Amygdala (tissue), 56 donors: Measurements from ENCODE around the gene PLEKHN1.
"Not testable (repeated sequence)": the region's sequence is repeated elsewhere in the genome, so short reads cannot be mapped to it uniquely, and the experiment has no call there.

Experiments used
- DNase-seq, 56 donors: peaks; one replicate each; lab custom pipeline; 2025; lab: John Stamatoyannopoulos, UW

PLEKHN1 gene

DNA sequence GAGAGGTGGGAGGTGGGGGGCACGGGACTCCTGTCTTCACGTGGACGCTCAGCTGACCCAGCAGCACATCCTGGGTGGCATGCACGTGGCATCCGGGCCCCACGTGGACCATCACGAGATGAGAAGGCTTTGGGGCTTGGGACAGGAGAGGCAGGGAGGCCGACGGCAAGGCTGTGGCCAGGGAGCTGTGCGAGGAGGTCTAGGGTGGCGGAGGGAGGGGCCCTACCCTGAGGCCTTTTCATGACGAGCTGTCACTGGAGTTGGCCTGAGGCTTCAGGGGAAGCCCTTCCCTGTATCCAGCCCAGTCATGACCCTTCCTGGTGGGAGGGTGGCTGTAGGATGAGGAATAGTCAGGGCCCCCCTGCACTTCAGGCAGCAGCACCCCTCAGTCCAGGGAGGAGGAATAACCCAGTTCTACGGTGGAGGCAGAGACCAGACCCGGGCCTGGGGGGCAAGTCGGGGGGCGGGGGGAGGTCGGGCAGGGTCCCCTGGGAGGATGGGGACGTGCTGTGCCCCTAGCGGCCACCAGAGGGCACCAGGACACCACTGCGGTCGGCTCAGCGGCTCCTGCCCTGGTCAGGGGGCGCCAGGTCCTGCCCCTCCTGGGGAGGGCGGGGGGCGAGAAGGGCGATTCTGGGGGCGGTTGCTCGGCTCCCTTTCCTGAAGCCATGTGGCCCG is 17.7 kb downstream of the PLEKHN1 start:
- peak in 16 of 56 donors; percentile 11 to 59 (median 30) for DNase-seq

DNA sequence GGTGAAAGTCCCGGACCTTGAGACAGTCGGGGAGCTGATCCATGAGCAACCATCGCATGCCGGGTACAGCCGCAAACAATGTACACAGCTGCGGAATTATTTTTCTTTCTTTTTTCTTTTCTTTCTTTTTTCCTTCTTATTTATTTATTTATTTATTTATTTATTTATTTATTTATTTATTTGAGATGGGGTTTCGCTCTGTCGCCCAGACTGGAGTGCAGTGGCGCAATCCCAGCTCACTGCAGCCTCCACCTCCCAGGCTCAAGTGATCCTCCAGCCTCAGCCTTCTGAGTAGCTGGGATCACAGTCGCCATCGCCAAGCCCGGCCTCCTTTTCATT is 18.2 kb downstream of the PLEKHN1 start:
- DNase-seq, result no peak

DNA sequence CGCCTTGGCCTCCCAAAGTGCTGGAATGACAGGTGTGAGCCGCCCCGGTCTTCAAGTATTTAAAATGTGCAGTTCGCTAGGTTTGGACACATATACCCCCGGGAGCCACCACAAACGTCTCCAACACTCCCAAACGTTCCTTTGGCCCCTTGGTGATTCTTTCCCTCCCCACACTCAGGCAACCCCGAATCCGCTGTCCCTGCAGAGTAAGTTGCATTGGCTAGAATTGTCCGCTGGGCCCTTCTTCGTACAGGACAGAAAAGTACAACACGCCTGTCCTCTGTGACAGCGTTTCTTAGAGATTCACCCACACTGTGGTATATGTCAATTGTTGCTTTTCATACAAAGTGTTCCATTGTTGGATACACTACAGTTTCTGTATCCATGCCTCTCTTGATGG is 18.8 kb downstream of the PLEKHN1 start:
- DNase-seq, result no peak

DNA sequence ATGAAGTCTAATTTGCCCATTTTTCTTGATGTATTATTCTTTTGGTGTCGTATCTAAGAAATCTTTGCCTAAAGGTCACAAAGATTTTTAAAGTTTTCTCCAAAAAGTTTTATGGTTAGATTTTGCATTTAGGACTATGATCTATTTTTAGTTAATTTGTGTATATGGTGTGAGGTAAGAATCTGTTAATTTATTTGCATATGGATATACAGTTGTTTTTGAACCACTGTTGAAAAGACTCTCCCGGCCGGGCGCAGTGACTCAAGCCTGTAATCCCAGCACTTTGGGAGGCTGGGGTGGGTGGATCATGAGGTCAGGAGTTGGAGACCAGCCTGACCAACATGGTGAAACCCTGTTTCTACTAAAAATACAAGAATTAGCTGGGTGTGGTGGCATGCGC is 21.8 kb downstream of the PLEKHN1 start:
- DNase-seq, result not testable (repeated sequence)

DNA sequence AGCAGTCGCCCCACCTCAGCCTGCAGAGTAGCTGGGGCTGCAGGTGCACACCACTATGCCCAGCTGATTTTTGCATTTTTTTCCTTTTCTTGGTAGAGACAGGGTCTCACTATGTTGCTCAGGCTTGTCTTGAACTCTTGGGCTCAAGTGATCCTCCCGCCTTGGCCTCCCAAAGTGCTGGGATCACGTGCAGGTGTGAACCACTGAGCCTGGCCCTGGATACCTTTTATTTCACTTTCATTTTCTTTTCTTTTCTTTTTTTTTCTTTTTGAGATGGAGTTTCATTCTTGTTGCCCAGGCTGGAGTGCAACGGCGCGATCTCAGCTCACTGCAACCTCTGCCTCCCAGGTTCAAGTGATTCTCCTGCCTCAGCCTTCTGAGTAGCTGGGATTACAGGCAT is 25.0 kb downstream of the PLEKHN1 start:
- not testable (repeated sequence) for DNase-seq

DNA sequence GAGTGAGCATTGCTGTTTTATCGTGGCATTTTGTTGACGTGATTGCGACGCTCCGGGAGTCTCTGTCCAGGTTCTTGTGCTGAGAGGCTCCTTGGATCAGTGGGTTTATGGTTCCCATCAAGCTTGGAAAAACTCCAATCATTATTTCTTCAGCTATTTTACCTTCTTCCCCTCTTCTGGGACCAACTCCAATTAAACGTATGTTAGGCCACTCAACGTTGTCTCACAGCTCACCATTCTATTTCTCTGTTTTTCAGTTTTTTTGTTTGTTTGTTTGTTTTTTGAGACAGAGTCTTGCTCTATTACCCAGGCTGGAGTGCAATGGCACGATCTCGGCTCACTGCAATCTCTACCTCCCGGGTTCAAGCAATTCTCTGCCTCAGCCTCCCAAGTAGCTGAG is 25.6 kb downstream of the PLEKHN1 start:
- no peak for DNase-seq

DNA sequence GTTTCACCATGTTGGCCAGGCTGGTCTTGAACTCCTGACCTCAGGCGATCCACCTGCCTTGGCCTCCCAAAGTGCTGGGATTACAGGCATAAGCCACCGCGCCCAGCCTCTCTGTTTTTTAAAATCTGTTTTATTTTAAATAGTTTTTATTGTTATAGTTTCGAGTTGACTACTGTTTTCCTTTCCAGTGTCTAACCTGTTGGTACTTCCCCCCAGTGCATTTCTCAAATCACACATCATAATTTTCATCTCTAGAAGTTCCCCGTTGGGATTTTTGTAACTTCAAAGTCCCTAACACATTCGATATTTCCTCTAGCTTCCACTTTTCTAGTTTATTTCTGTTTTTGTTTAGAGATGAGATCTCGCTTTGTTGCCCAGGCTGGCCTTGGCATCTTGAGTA is 26.1 kb downstream of the PLEKHN1 start:
- no peak for DNase-seq

DNA sequence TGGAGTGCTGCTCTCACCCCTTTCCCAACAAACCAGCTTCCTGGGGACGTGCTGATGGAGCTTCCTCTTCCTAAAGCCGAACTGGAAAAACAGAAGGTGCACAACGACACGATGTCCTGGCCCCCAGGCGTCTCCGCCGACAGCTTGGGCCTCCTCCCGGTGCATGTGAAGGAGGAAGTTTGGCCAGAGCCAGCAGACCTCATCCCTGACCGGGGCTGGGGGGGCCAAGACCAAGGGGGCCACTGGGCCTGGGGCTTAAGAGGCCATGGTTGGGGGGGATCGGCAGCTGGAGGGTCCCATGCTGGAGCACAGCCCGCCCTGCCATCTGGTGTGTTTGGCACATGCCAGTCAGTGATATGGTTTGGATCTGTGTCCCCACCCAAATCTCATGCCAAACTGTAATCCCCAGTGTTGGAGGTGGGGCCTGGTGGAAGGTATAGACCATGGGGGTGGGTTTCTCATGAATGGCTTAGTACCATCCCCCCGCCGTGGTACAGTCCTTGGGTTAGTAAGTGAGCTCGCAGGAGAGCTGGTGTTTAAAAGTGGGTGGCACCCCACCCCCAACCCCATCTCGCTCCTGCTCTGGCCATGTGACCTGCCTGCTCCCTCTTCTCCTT is 27.2 kb downstream of the PLEKHN1 start:
- DNase-seq, result no peak

DNA sequence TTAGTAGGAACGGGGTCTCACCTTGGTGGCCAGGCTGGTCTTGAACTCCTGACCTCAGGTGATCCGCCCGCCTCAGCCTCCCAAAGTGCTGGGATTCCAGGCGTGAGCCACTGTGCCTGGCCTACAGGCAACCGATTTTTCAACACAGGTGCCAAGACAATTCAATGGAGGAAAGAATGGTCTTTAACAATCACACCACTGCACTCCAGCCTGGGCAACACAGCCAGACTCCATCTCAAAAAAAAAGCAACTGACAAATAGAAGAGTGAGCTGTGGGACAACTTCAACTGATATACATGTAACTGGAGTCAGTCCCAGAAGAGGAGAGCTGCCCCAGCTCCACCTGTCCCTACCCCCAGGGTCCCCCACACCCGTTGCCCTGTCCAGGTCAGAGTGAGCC is 28.3 kb downstream of the PLEKHN1 start:
- not testable (repeated sequence) for DNase-seq

DNA sequence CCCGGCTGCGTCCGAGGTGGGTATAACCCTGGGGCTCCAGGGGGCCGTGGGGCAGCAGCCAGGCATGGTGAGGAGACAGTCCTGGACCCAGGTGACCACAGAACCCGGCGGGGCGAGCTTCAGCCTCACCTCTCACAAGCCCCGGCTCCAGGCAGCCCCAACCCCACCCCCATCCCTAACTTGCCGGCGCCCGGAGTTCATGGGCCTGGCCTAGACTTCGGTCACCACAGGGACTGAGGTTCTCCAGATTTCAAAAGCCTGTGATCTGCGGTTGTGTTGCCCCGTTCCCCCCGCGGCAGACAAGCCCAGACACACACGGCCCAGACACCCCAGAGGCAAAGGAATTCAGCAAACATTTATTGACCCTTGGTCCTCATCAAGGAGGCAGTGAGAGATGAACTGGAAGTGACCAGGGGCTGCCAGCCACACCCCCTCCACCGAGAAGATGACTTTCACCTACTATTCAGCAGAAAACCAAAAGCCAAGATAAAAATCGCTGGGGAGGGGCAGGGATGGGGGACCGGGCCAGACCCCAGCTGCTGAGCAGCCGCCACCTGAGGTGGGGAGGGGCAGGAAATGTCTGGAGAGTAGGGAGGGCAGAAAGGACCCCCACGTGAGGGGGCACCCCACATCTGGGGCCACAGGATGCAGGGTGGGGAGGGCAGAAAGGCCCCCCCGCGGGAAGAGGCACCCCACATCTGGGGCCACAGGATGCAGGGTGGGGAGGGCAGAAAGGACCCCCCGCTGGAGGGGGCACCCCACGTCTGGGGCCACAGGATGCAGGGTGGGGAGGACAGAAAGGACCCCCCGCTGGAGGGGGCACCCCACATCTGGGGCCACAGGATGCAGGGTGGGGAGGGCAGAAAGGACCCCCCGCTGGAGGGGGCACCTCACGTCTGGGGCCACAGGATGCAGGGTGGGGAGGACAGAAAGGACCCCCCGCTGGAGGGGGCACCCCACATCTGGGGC is 29.7 kb downstream of the PLEKHN1 start:
- no peak for DNase-seq

DNA sequence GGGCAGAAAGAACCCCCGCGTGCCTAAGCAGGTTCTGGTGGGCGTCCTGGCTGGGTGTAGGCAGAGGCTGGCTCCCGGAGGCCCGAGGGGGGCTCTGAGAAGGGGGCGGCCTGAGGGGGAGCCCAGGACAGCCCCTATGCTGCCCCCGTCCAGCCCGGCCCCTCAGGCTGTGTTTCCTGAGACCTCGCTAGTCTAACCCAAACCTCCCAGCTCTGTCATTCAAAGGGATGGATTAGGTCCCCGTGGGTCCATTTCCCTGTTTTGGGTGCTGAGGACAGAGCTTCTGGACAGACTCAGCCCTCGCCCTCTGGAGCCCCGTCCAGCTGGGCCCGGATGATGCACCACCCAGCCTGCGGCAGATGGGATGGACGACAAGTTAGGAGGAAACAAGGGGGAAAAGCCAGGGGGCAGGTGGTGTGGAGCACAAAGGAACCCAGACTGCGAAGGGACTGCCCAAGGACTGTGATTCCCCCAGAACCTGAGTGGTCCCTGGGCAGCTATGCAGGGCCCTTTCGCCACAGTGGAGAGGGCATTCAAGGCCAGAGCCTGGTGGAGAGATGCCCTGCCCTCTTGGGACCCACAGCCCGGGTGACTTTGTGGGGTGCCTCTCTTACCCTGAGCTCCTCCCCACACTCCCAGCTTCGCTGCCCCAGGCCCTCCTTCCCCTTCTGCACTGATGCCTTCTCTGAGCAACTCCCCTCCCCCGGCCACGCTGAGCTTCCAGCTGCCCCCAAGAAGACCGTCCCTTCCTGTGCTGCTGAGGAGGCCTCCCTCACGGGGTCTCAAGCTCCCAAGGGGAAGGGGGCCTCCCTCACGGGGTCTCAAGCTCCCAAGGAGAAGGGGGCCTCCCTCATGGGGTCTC is 30.8 kb downstream of the PLEKHN1 start:
- DNase-seq, result no peak

DNA sequence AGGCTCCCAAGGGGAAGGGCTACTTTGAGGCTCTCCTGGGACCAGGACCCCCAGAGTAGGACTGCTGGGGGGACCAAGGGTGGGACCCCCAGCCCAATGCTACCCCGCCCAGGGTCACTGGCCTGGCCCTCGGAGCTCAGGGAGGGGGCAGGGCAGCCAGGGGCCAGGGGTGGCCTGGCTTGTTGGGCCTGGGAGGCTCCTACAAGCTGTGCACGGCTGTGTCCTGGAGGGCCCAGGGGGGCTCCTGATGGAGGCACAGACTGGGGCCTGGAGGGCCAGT is 31.4 kb downstream of the PLEKHN1 start:
- no peak for DNase-seq

DNA sequence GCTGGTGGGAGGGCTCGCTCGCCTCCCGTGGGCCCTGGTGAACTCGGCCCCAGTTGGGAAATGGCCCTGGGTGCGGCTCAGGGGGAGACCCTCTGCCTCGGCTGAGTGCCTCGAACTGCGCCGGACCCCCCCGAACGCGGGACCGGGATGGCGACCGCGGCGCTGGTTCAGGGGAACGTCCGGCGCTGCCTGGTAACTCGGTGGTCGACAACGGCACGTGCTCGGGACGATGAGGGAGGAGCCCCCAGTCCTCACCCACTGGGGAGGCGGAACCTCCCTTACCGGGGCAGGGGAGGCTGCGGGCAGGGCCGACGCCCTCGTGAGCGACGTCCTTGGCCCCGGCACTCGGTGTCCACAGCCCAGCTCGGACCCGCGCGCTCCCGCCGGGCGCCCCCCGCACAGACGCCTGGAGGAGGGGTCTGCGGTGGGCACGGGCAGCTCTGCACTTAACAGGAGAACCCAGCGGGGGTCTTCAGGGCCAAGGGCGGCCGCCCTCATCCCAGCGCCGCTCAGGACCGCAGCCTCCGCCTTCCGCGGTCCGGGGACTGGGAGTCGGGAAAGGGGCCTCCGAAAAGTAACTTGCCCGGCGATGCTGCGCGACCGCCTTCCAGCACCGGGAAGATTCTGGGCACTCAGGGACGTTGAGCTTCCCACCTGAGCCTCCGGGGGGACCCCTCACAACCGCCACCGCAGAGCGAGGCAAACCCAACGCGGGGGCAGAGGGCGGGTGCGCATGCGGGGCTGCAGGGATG is 31.9 kb downstream of the PLEKHN1 start:
- DNase-seq, result no peak

DNA sequence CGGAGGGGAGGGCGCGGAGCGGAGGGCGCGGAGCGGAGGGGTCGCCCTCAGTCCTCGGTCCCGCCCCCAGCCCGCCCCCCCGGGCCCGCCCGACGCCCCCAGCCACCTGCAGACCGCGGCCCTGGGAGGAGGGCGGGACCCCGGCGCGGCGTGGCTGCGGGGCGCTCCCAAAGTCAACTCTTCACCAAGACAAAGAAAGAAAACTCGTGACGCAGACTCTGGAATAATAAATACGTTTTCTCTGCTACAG is 32.4 kb downstream of the PLEKHN1 start:
- no peak for DNase-seq

DNA sequence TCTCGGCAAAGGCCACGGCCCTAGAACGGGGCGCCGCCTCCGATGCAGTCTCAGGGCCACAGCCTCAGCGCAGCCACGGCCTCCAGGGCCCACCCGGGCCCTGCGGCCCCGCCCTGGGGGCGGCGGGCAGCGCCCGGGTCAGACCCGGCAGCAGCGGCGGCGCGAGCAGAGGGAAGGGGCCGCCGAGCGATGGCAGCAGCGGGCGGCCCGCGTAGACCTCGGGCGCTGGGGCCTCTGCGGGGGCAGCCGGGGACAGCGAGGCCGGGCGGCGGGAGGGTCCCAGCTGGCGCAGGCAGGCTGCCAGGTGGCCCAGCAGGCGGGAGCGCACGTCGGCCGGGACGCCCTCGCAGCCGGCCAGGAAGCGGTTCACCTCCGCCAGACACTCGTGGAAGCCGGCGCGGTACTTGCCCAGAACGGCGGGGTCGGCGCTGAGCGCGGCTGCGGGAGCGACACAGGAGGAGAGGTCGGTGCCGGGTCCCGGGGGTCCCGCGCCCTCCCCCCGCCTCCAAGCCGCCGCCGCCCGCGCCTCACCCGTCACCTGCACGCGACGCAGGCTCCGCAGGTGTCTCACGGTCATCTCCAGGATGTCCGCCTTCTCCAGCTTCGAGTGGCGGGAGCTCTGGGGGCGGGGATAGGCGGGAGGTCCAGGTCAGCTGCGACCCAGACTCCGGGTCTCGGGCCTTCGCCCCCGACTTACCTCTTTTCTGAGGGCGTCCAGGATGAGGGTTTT is 32.9 kb downstream of the PLEKHN1 start:
- peak in 2 of 56 donors; percentile 34 to 37 for DNase-seq

DNA sequence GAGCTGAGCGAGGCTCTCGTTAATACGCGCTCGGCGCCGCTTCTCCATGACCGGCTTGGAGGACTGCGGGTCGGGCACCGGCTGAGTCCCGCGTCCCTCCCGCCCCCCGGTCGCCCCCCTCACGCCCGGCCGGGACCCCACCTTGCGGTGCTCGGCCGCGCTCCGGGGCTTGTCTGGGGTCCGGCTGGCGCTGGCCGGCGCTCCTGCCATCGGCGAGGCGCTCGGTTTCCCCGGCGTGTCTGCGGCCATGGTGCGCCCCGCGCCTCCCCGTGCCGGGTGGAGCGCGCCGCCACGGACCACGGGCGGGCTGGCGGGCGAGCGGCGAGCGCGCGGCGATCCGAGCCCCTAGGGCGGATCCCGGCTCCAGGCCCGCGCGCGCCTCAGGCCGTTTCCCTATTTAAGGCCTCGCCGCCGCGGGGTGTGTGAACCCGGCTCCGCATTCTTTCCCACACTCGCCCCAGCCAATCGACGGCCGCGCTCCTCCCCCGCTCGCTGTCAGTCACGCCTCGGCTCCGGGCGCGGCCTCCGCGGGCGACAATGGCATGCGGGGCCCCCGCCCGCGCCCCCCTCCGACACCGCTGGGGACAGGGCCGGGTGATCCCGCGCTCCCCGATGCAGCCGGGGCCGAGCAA is 33.6 kb downstream of the PLEKHN1 start, which contains the start of gene HES4:
HES4 (minus strand) TSS at position 373 of the 632 bp plus-strand sequence; CDS start at position 249, 124 bp downstream.
- peak in 53 of 56 donors; percentile 22 to 88 (median 70) for DNase-seq

DNA sequence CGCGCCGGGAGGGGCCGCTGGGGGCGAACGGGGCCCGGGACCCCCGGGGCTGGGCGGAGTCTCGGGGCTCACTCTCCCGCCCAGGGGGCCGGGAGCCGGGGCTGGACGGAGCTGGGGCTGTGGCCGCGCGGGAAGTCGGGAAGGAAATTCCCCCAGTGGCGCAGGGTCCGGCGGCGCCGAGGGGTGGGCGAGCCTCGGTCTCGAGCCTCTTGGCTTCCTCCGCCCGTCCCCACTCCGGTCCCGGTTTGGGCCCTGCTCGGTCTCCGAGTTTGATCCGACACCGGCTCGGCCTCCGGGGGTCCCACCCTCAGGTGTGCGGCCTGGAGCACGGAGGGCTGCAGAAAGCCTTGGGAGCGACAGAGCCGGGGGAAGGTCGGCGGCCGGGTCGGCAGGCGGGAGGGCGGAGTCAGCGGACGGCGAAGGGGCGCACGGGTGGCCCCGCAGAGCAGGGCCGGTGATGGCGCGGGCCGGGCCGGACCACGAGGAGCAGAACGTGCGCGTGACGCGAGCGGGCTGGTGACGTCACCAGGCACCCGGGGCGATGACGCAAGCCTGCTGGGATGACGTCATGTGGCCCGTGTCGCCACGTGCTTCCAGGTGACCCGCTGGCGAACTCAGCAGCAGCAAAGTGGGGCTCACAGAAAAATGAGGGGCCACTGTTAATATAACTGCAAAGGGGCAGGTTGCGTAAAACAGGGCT is 34.2 kb downstream of the PLEKHN1 start:
- peak in 46 of 56 donors; percentile 25 to 84 (median 64) for DNase-seq

DNA sequence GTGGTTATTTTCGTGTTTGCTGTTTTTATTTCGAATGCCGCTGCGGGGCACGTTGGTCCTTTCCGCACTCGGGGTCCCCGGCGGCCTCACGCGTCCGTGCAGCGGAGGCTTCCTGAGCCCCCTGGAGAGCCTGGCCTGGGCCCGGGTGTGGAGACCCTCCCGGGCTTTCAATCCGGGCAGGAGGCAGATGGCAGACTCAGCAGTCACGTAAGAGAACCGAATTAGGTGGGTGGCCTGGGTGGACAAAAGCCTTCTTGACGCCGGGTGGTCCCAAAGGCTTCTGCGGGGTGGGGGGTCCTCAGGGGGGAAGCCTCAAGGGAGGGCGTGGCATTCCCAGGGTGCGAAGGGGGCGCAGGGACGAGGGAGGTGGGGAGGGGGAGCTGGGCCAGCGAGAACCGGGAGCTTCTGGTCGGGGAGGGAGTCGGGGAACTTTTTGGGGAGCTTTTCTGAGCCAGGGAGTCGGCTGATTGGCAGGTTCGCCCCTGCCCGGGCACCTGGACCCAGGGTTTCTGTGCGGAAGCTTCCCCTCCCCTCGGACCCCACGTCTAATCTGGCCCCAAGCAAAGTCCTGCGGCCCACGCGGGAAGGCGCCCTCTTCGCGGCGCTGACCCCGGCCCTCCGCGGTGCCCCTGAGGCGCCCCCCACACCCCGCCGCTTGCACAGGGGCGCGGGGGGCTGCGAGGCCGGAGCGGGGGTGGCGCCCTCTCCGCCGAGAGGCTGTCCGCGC is 34.9 kb downstream of the PLEKHN1 start:
- peak in 1 of 56 donors; percentile 32 for DNase-seq
